Measurements from ENCODE around the gene FAM83C. TPM values are rescaled to one million over a fixed set of nuclear protein-coding genes. Genes with fewer than 3 reads are reported as not detected.

FAM83C gene
- total and polyA plus RNA-seq, 7 donors, result under 0.01 to 0.03 TPM; not detected in 5

DNA sequence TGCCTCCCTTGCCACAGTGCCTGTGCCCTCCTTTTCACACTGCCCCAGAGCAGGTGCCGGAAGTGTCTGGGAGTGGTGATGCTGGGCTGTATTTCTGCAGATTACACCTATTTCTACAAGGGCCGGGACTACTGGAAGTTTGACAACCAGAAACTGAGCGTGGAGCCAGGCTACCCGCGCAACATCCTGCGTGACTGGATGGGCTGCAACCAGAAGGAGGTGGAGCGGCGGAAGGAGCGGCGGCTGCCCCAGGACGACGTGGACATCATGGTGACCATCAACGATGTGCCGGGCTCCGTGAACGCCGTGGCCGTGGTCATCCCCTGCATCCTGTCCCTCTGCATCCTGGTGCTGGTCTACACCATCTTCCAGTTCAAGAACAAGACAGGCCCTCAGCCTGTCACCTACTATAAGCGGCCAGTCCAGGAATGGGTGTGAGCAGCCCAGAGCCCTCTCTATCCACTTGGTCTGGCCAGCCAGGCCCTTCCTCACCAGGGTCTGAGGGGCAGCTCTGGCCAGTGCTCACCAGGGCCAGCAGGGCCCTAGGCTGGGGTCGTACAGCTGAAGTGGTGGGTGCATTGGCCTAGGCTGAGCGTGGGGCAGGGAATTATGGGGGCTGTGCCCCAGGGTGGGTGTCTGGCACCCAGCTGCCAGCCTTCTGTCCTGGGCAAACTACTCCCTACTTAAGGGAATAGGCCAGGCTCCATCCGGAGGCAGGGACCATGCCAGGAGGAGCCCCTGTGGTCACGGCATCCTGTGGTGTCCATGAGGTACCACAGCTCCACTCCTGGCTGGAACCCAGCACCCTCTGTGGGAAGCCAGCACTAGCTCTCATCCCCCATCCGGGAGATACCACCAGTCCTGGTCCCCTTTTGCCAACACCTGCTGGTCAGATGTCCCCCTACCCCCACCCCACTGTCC, 17.8 kb downstream of the FAM83C start:
- no peak overlapping the region for H3K4me3 ChIP-seq
- TF ChIP-seq POLR2AphosphoS5 (IDR thresholded peaks at IDR 0.05), result no peak
- TF ChIP-seq EP300 (IDR thresholded peaks at IDR 0.05), result no peak
- TF ChIP-seq POLR2A (IDR thresholded peaks at IDR 0.05), result no peak
- TF ChIP-seq, protein P1, sequence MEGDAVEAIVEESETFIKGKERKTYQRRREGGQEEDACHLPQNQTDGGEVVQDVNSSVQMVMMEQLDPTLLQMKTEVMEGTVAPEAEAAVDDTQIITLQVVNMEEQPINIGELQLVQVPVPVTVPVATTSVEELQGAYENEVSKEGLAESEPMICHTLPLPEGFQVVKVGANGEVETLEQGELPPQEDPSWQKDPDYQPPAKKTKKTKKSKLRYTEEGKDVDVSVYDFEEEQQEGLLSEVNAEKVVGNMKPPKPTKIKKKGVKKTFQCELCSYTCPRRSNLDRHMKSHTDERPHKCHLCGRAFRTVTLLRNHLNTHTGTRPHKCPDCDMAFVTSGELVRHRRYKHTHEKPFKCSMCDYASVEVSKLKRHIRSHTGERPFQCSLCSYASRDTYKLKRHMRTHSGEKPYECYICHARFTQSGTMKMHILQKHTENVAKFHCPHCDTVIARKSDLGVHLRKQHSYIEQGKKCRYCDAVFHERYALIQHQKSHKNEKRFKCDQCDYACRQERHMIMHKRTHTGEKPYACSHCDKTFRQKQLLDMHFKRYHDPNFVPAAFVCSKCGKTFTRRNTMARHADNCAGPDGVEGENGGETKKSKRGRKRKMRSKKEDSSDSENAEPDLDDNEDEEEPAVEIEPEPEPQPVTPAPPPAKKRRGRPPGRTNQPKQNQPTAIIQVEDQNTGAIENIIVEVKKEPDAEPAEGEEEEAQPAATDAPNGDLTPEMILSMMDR (IDR thresholded peaks at IDR 0.05), result no peak
- H3K9me3 ChIP-seq, result no peaks in the 10 kb centered on the region
- WGBS, 2 donors, result 92 to 95% methylated on average over 24 of the region's 24 CpGs
- H3K36me3 ChIP-seq, result peaks cover 13 to 37% (median 17%) of the 10 kb centered on the region in 4 donors
- intact Hi-C loops (cut with DNase I), result loop anchor here (5.0 kb wide), 2 partner anchors 67 to 402 kb away; partner anchors contain the start of gene GGT7
- H3K27me3 ChIP-seq, result no peaks in the 10 kb centered on the region
- H3K4me1 ChIP-seq, result peaks cover 0 to 28% (median 28%) of the 10 kb centered on the region in 4 donors
- DNase-seq, result no peak
- H3K27ac ChIP-seq, result no peak overlapping the region

DNA sequence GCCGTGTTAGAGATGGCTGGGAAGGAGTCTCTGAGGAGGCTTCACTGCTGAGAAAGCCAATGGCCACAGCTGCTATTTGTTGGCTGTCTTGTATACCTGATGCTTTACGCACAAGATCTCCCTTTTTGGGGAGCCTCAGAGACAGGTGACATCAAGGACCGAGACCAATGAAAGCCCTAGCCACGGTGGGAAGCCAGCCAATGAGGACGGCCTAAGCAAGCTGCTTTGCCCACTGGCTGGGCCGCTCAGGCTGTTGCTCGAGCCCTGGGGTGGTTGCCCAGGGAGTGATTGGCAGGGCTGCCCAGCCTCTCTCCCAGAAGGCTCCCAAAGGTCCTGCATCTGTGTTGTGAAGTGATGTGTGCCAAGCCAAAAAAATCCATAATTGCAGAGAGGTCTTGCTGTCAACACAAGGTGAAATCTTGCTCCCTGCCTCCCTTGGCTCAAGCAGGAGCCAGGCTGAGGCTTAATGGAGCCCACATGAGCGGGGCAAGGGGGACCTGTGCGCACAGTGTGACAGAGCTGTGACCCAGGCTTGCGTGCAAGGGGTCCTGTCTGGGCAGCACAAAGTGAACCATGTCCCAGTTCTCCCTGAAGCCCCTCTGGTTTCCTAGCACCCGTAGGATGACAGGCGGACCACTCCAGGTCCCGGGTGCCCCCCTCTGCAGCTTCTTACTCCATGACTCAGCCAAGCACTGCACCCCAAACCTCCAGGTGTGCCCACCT, 18.6 kb downstream of the FAM83C start:
- DNase-seq, result no peak
- H3K9me3 ChIP-seq, result no peaks in the 10 kb centered on the region

DNA sequence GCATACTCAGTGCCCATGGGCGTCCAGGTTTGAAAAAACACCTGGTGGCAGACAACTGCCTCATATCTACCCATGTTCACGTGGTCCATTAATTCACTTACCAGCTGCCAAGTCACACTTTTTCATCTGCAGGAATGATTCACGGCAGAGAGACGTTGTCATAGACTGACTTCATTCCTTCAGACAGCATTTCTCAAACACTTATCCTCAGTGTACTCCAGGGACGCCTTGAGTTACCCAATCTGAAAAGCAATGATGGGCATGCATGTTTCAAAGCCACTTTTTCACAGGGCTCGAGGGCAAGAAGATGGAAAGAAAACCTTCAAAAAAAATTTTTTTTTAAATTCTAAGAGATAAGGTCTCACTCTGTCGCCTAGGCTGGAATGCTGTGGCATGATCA, 20.3 kb downstream of the FAM83C start:
- no peak for DNase-seq
- intact Hi-C loops (cut with DNase I), result loop anchor here (5.0 kb wide), 1 partner anchor 65 kb away; no protein-coding TSS in a partner anchor
- no peak overlapping the region for H3K4me3 ChIP-seq
- WGBS, 2 donors, result 83 to 88% methylated on average over 7 of the region's 7 CpGs
- H3K36me3 ChIP-seq, result peaks cover 6 to 44% (median 9%) of the 10 kb centered on the region in 4 donors
- peaks cover 0 to 25% (median 21%) of the 10 kb centered on the region in 4 donors for H3K4me1 ChIP-seq
- TF ChIP-seq, protein P1 (IDR thresholded peaks at IDR 0.05), result no peak
- no peak for TF ChIP-seq POLR2AphosphoS5 (IDR thresholded peaks at IDR 0.05)
- no peak for TF ChIP-seq POLR2A (IDR thresholded peaks at IDR 0.05)
- no peak for TF ChIP-seq EP300 (IDR thresholded peaks at IDR 0.05)
- H3K27ac ChIP-seq, result no peak overlapping the region
- no peaks in the 10 kb centered on the region for H3K27me3 ChIP-seq
- no peaks in the 10 kb centered on the region for H3K9me3 ChIP-seq

More for the DNA sequence above, 18.6 kb downstream of the FAM83C start:
- intact Hi-C loops (cut with DNase I), result loop anchor here (5.0 kb wide), 1 partner anchor 66 kb away; no protein-coding TSS in a partner anchor
- peaks cover 0 to 33% (median 29%) of the 10 kb centered on the region in 4 donors for H3K4me1 ChIP-seq
- H3K4me3 ChIP-seq, result no peak overlapping the region
- WGBS, 2 donors, result 85 to 91% methylated on average over 13 of the region's 13 CpGs
- no peak for TF ChIP-seq POLR2A (IDR thresholded peaks at IDR 0.05)
- no peak for TF ChIP-seq POLR2AphosphoS5 (IDR thresholded peaks at IDR 0.05)
- TF ChIP-seq, protein P1 (IDR thresholded peaks at IDR 0.05), result no peak
- TF ChIP-seq EP300 (IDR thresholded peaks at IDR 0.05), result no peak
- peaks cover 6 to 29% (median 9%) of the 10 kb centered on the region in 4 donors for H3K36me3 ChIP-seq
- no peak overlapping the region for H3K27ac ChIP-seq
- H3K27me3 ChIP-seq, result no peaks in the 10 kb centered on the region

DNA sequence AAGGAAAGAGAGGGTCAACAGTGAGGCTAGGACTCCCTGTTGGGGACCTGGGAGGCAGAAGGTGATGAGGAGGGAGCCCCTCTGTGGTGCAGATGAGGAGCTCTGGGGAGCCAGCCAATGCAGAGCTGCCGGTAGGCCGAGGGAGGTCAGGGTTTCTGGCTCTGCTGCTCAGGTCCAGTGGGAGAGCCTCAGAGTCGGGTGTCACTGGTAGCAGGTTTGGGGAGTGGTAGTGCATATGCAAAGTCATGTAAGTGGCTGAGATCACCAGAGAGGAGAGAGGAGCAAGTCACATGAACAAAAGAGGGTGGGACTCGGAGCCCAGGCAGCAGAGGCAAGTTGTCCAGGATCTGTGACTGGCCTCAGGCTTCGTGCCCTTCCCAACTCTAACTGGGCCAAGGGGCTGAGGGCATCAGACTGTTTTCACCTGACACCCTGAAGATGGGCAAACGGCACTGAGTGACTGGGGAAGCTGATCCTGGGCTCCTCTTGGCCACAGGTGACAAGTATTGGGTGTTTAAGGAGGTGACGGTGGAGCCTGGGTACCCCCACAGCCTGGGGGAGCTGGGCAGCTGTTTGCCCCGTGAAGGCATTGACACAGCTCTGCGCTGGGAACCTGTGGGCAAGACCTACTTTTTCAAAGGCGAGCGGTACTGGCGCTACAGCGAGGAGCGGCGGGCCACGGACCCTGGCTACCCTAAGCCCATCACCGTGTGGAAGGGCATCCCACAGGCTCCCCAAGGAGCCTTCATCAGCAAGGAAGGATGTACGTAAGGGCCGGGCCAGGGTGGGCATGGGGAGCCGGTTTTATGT, 20.9 kb downstream of the FAM83C start:
- no peak overlapping the region for H3K27ac ChIP-seq
- intact Hi-C loops (cut with DNase I), result loop anchor here (5.0 kb wide), 1 partner anchor 64 kb away; no protein-coding TSS in a partner anchor
- H3K9me3 ChIP-seq, result no peaks in the 10 kb centered on the region
- WGBS, 2 donors, result 94 to 95% methylated on average over 20 of the region's 20 CpGs
- no peak for DNase-seq
- H3K4me1 ChIP-seq, result peaks cover 0 to 18% (median 16%) of the 10 kb centered on the region in 4 donors
- peaks cover 6 to 44% (median 9%) of the 10 kb centered on the region in 4 donors for H3K36me3 ChIP-seq
- no peak for TF ChIP-seq EP300 (IDR thresholded peaks at IDR 0.05)
- TF ChIP-seq, protein P1 (IDR thresholded peaks at IDR 0.05), result no peak
- no peak for TF ChIP-seq POLR2AphosphoS5 (IDR thresholded peaks at IDR 0.05)
- no peak for TF ChIP-seq POLR2A (IDR thresholded peaks at IDR 0.05)
- no peak overlapping the region for H3K4me3 ChIP-seq
- no peaks in the 10 kb centered on the region for H3K27me3 ChIP-seq
